Stimulated activated CD8-positive, alpha-beta memory T cell treated with anti-CD3 and anti-CD28 coated beads, Interleukin-12 subunit alpha, Interleukin-12 subunit beta, amount 100 ng/mL, for 1 hour (primary cell): ENCODE data around the gene FAM131C.

ENCODE experiments used
- DNase-seq: peaks from one replicate; pipeline ENCODE4 v3.0.0-alpha.2; 2020; ENCODE audit warnings: low read depth

Gene FAM131C

DNA sequence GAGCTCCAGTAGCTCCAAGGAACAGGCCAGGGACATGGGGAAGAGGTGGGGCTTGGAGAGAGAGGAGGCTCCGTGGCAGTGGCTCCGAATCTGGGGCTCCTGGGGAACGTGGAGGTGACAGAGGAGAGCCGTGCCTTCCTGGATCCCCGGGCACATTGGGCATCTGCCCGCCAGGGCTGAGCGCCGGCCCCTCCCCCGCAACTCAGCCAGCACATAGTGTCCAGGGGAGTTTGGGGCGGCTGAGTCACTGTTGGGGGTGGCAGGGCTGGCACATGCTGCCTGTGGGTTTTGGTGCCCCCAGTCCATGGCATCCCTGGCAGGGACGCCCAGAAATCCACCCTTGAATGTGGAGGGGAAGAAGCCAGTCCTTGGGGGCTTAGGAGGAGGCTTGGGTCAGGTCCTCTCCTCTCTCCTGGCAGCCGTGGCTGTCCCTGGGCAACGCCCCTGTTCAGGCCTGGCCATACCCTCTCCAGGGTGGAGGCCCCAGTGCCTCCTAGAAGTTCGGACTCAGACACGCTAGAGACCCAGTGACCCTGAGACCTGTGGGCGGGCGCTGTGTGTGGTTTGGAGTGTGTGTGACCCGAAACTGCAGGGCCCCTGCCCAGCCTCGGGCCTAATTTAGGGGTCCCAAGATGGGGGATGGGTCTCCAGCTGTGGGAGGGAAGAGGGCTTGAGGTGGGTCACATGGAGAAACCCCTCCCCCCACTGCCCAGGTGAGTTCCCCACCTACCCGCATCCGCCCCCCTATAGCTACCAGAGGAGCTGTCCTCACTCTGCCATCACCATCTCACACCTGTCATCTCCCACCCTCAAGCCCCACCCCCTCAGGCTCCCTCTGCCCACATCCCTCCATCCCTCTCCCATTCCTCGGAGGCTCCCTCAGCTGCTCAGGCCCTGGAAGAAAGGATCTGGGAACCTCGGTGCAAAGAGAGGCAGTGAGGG, 57.2 kb downstream of the FAM131C start:
- no peak for DNase-seq

- no peak for DNase-seq
These were observed 58.0 kb downstream of the FAM131C start for GRCh38 chr1:16015491-16015890.

GRCh38 chr1:16014509-16015482, 58.7 kb downstream of the FAM131C start:
- no peak for DNase-seq

GRCh38 chr1:16013908-16014258, 59.6 kb downstream of the FAM131C start:
- DNase-seq, result no peak

DNA sequence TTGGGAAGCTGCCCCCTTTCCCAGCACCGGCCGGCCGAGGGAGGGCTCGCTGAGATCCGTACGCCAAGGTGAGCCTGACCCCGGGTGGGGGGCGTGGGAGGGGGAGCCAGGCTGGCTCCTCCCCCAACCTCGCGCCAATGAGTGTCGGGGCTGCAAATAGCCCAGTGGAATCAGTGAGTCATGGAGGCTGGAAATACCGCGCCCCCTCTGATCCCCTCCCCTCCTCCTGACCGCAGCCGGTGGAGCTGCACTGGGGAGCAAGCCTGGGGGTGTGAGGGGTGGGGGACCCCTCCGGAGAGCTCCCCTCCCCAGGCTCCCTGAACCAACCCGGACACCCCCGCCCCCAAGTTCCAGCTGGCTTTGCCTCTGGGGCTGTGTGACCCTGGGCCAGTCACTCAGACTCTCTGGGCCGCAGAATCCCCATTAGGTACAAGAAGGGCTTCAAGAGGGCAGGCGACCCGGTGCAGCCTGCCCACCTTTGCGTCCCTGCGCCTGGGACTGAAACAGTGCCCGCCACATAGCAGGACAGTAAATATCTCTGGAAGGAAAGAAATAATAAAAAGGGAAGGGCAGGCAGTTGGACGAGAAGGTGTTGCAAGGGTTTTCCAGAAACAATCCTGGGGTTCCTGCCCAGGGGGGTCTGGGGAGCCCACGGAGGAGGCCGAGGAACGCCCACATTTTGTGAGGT, 60.1 kb downstream of the FAM131C start:
- peak; percentile 27 for DNase-seq

- no peak for DNase-seq
These were observed 60.7 kb downstream of the FAM131C start for GRCh38 chr1:16012590-16013219.

GRCh38 chr1:16011936-16012589, 61.4 kb downstream of the FAM131C start:
- no peak for DNase-seq

GRCh38 chr1:16010837-16011236, 62.6 kb downstream of the FAM131C start:
- no peak for DNase-seq

- no peak for DNase-seq
These were observed 63.8 kb downstream of the FAM131C start for GRCh38 chr1:16009678-16010077.

DNA sequence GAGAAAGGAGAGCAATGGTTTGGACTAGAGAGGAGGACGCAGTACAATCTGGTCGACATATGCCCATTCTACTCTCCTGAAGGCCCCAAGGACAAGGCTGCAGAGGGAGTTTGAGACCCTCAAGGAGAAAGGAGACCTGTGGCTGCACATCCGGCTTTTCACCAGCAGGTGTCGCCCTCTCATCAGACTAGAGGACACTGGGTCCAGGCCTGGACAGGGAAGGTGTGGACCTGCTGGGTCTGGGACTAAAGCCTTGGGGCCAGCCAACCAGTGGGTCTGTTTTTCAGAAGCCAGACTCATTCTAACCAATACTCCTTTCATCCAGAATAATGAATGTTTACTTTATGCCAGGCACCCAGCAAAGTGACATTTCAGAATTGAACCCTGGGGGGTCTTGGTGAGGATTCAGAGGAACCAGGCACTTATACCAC, 64.4 kb downstream of the FAM131C start:
- DNase-seq, result peak; percentile 63
